Measurements from ENCODE around the gene SRSF8. TPM values are rescaled to one million over a fixed set of nuclear protein-coding genes. Genes with fewer than 3 reads are reported as not detected.

The SRSF8 gene
- total and polyA plus RNA-seq, 2 of the 4 experiments (the other 2 are of a cell fraction) = 3.4 to 14.3 TPM

DNA sequence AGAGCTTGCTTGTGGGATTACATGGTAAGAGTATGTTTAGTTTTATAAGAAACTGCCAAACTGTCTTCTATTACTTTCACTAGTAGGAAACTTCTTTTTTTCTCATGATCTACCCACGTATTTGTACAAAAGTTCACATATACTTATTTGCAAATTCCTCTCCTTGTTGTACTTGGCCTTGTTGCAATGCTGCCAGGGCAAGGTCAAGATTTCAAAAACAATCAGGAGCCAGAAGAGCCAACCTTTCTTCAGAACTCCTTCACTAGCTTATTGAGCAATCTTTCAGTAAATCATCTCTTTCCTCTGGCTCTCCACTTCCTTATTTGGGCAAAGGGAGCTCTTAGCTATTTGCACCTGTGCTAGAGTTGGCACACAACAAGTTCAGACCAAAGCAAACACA is 9.7 kb downstream of the SRSF8 start:
- H4K91ac ChIP-seq (ENCODE audit: insufficient read depth, low read depth, low read length) = no peak overlapping the region
- ChIA-PET POLR2A (ENCODE audit: unreplicated experiment) (no interaction called here), CTCF (no interaction called here)
- 0% methylated on average over 1 of the region's 1 CpG; no CpG with 5 or more reads in 1 of the 2 experiments for WGBS, 2 experiments (ENCODE audit: extremely low coverage in 2 of 2, insufficient read length in 1 of 2)
- H2AFZ ChIP-seq (replicated peaks; ENCODE audit: low read length, poor library complexity) = no peak overlapping the region
- no peaks in the 10 kb centered on the region for H4K20me1 ChIP-seq (ENCODE audit: insufficient read depth, low read length)
- peaks cover 3% of the 10 kb centered on the region; the same call in 1 of the 2 replicates for H3K4me1 ChIP-seq (ENCODE audit: control insufficient read depth, insufficient read depth, low read length)
- no peaks in the 10 kb centered on the region for H3K9me1 ChIP-seq (ENCODE audit: insufficient read depth, low read length)
- no TSS peak for BruUV-seq (replicated peaks)
- intact Hi-C loops (cut with micrococcal nuclease) (loop anchor here (2.0 kb wide), 1 partner anchor 74 kb away; no protein-coding TSS in a partner anchor), dilution Hi-C loops (cut with HindIII; ENCODE audit: low sequenced_read_pairs, unreplicated experiment) (no loop called here), in situ Hi-C loops (cut with MboI; ENCODE audit: low sequenced_read_pairs) (loop anchor here (5.0 kb wide), 1 partner anchor 686 kb away; no protein-coding TSS in a partner anchor)
- no peaks in the 10 kb centered on the region for H3K27me3 ChIP-seq (ENCODE audit: control insufficient read depth, insufficient read depth, low read length)
- H2BK15ac ChIP-seq (ENCODE audit: low read depth, low read length) = no peak overlapping the region
- H3K23ac ChIP-seq (ENCODE audit: low read depth, low read length) = no peak overlapping the region
- no peak overlapping the region for H3K4ac ChIP-seq (ENCODE audit: low read depth, low read length)
- H3K18ac ChIP-seq (ENCODE audit: low read depth, low read length) = no peak overlapping the region
- no peak overlapping the region for H2AK5ac ChIP-seq (ENCODE audit: low read depth, low read length)
- H3K36me3 ChIP-seq (ENCODE audit: control insufficient read depth, insufficient read depth, low read length) = no peaks in the 10 kb centered on the region
- no peak overlapping the region for H3K9ac ChIP-seq (ENCODE audit: low read depth, low read length)
- H3K4me2 ChIP-seq (ENCODE audit: low read depth, low read length) = peak overlapping the region; percentile 43; the same call in 1 of the 2 replicates
- no peak overlapping the region for H2AK9ac ChIP-seq (replicated peaks; ENCODE audit: low read depth, low read length, poor library complexity)
- no peaks in the 10 kb centered on the region for H3K9me3 ChIP-seq (ENCODE audit: control insufficient read depth, insufficient read depth, low read length)
- no peak overlapping the region for H2BK120ac ChIP-seq (ENCODE audit: low read depth, low read length)
- no peak overlapping the region for H3K14ac ChIP-seq (replicated peaks; ENCODE audit: low read depth, low read length)
- TF ChIP-seq, protein P1, sequence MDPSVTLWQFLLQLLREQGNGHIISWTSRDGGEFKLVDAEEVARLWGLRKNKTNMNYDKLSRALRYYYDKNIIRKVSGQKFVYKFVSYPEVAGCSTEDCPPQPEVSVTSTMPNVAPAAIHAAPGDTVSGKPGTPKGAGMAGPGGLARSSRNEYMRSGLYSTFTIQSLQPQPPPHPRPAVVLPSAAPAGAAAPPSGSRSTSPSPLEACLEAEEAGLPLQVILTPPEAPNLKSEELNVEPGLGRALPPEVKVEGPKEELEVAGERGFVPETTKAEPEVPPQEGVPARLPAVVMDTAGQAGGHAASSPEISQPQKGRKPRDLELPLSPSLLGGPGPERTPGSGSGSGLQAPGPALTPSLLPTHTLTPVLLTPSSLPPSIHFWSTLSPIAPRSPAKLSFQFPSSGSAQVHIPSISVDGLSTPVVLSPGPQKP (IDR thresholded peaks at IDR 0.05; ENCODE audit: borderline replicate concordance, low read depth, low read length) = no peak
- TF ChIP-seq CEBPB (IDR thresholded peaks at IDR 0.05; ENCODE audit: low read depth, low read length) = peak; percentile 85
- no peak for TF ChIP-seq RFX5 (IDR thresholded peaks at IDR 0.05; ENCODE audit: low read depth, low read length)
- H2BK20ac ChIP-seq (ENCODE audit: low read depth, low read length) = no peak overlapping the region
- H3K56ac ChIP-seq (ENCODE audit: extremely low read depth, insufficient read depth, low read length) = no peak overlapping the region
- H3K79me1 ChIP-seq (ENCODE audit: low read depth in 1 of 2, low read length in 2 of 2) = no peaks in the 10 kb centered on the region
- no peak overlapping the region for H3K4me3 ChIP-seq (ENCODE audit: insufficient read depth, low read depth, low read length)
- H4K8ac ChIP-seq (ENCODE audit: low read depth in 2 of 2, low read length in 2 of 2) = no peak overlapping the region
- 0 out of 2 replicates have a peak overlapping the region, but pooled peaks have one; percentile 11 for H3K27ac ChIP-seq (ENCODE audit: insufficient read depth, low read length)
- DNase-seq (peak; percentile 75), ATAC-seq (ENCODE audit: low read depth) (peak; percentile 67)
- no peak overlapping the region for H4K5ac ChIP-seq (ENCODE audit: low read depth, low read length)
- no peak overlapping the region for H2BK5ac ChIP-seq (ENCODE audit: low read depth, low read length, poor library complexity, severe bottlenecking)
